ENCODE results near the gene KIRREL1. TPM values are rescaled to one million over a fixed set of nuclear protein-coding genes. Genes with fewer than 3 reads are reported as not detected.

Gene KIRREL1
- total RNA-seq, 1 donor from 2014 or later, result not detected

DNA sequence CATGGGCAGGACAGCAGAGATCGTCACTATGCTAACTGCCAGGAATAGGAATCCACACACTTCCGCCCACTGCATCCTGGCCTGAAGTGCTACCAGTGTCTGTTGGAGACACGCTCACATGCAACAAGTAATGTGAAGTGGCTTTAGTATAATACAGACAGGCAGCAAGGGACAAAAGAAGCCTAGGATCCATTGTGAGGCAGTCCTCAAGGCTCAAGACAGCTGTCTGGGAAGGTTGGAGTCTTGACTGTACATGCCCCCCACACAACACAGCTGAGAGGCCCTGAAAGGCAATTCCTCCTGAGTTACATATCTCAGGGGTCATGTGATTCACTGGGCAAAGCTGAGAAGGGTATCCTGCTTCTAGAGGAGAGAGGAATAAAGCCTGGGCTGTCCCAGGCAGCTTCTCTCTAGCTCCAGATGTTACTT, 147.3 kb downstream of the KIRREL1 start:
- intact Hi-C loops (cut with micrococcal nuclease), result no loop called here

DNA sequence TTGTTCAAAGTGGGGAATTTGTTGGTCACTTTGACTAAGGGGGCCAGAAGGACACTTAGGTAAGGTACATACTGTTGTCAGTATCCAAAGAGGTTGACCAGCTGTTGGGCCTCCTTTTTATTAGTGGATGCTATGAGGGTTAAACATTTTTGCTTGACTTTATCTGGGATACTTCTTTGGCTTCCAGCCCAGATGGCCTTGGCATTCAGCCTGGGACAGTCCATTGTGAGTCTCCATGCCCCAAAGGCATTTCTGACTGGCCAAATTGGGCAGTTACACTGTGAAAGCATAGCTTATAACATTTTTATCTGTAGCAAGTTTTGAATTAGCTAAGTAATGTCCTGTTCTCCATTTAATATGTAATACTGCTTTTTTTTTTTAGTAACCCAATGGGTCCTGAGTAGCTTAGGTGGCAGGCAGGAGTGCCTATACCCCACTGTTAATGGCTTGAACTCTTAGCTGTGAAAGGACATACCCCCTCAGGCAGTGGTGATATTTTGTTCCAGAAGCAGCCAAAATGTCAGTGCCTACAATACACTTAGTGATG, 151.8 kb downstream of the KIRREL1 start:
- intact Hi-C loops (cut with micrococcal nuclease), result no loop called here

DNA sequence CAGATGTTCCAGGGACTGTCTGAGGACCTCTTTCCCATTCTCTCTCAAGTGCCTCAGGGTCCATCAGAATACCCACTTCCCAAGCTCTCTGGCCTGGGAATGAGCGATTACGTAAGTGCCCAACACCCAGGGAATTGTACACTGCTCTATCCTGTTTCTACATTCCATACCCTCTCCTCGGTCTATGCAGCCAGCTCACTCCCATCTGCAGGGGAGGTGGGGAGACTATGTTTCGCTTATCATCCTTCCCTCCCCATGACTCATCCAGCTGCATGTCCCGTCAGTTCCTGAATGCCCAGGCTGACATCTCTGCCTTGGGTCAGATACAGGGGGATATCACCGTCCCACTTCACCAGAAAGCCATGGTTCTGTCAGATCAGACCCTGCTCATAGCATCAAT, 152.7 kb downstream of the KIRREL1 start:
- intact Hi-C loops (cut with micrococcal nuclease), result no loop called here

DNA sequence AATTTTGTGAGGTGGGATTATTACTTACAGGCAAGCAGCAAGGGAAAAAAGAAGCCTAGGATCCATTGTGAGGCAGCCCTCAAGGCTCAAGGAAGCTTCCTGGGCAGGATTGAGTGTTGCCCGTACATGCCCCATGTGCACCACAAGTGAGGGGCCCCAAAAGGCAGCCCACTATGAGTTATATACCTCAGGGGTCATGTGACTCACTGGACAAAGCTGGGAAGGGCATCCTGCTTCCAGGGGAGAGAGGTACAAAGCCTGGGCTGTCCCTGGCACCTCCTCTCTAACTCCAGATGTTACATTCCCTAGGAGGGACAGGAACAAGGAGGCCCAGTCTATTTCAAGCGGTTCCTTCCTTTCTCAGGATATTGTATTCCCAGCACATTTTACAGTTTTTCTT, 153.3 kb downstream of the KIRREL1 start:
- intact Hi-C loops (cut with micrococcal nuclease), result no loop called here

DNA sequence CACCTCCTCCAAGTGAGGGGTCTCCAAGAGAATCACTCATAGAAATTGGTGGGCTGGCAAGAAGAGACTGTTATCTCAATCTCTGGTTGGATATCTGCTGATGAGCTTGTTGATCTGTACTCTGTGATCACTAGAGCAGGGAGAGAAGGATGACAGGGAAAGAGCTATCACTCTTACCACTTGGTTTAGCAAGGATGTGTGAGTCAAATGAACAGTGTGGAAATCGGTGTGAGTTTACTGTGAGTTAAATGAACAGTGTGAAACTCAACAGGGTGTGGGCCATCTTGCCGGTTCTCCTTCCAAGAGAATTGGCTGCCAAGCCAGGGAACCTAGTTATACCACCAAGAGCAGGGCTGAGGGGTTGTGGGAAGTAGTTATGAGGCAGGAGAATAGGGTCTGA, 154.0 kb downstream of the KIRREL1 start:
- intact Hi-C loops (cut with micrococcal nuclease), result no loop called here

DNA sequence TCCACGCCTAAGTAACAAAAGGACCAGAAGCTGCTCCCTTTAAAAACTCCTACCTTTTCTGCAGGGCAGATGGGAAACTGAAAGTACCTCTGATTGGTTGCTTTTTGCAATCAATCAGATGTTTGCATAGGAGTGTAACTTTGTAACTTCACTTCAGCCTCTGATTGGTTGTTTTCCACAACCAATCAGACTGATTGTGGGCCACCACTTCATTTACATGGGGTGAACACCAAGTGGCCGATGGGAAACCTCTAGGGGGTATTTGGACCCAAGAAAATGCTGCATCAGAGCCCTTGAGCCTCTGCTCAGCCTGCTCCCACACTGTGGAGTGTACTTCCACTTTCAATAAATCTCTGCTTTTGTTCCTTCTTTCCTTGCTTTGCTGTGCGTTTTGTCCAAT, 154.4 kb downstream of the KIRREL1 start:
- intact Hi-C loops (cut with micrococcal nuclease), result no loop called here

DNA sequence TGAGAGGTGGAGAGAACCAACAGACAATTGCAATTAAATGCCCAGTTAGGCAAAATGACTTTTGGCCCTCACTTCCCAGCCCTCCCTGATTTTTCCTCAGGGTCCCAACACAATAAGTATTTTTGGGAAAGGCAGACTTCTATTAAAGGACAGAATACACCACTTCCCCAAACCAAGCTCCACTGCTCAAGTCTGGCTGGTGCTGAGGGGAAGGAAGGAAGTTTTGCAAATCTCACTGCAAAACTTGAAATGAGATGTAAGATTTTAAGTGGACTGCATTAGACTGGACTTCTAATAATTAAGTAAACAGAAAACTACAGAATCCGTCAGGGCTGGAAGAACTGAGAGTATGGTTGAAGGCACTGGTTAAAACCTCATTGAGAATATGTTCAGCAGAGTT, 155.0 kb downstream of the KIRREL1 start:
- intact Hi-C loops (cut with micrococcal nuclease), result no loop called here

DNA sequence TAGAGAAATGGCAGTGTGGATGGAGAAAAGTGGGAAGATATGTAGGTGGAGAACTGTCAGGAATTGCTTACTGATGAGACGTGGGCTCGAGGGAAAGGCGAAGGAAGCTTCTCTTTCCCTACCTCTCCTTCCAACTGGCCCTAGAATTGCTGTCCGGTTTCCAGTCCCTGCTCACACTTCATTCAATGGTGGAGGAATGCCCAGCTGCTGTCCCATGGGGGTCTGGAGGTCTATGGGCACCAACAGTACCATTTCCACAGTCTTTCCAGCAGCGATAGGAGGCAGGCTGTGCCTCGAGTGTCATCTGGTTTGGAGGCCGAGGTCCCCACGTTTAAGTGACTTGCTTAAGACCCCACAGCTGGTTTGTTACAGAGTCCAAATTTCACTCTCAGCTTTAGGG, 155.7 kb downstream of the KIRREL1 start:
- intact Hi-C loops (cut with micrococcal nuclease), result no loop called here

Other genes starting within 250 kb of the KIRREL1 start
- not detected in 2 replicates for gene FCRL2, start 216.5 kb upstream of the KIRREL1 start, total RNA-seq
- gene FCRL1, start 173.5 kb upstream of the KIRREL1 start, total RNA-seq, result 0.09 TPM in 1 of 2 replicates, not detected in the other
- gene CD5L, start 151.8 kb upstream of the KIRREL1 start, total RNA-seq, result not detected in 2 replicates
- not detected in 2 replicates for gene CD1D, start 187.2 kb downstream of the KIRREL1 start, total RNA-seq